Measurements from ENCODE around the gene CPVL. TPM values are rescaled to one million over a fixed set of nuclear protein-coding genes. Genes with fewer than 3 reads are reported as not detected.
"Not testable (repeated sequence)": the region's sequence is repeated elsewhere in the genome, so short reads cannot be mapped to it uniquely, and the experiment has no call there.

Gene CPVL
- total RNA-seq, 2 donors from 2014 or later: 4.7 to 48.3 TPM

DNA sequence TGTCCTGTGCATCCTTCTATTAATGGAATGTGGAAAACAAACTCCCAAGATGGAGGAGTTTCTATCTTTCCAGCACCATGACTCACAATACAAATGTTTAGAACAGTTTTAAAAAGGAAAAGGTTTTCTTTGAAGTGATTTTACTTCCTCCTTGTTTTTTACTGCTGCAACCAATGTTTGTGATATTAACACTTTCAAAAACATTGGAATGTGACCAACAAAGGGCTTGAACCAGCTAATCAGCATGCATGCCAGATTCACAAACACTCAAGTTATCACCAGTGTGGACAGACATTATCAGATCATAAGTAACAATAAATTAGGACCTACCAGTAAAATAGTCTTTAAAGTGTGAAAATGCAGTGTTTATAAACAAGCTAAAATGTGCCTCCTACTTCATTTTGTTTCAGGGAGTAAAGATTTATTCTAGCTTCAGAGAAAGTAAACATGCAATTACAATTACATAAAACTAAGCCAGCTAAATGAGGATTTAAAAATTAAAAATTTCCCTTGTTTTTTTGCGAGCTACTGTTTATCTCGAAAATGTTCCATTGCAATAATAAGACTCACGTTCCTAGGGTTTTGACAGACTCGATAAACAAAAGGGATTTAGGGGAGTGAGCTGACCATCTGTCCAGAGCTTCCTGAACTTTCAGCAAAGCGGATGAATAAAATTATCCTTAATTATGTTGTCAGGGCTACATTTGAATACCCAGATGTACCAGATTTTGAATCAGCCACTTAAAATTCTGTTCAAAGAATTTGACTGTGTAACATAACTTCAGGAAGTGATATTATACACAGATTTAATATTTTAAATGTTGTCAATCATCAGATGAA lies 29.8 kb downstream of the CPVL start:
- TF ChIP-seq POLR2A (IDR thresholded peaks at IDR 0.05) (no peak), POLR2AphosphoS5 (IDR thresholded peaks at IDR 0.05) (no peak)
- TF ChIP-seq, protein P1, sequence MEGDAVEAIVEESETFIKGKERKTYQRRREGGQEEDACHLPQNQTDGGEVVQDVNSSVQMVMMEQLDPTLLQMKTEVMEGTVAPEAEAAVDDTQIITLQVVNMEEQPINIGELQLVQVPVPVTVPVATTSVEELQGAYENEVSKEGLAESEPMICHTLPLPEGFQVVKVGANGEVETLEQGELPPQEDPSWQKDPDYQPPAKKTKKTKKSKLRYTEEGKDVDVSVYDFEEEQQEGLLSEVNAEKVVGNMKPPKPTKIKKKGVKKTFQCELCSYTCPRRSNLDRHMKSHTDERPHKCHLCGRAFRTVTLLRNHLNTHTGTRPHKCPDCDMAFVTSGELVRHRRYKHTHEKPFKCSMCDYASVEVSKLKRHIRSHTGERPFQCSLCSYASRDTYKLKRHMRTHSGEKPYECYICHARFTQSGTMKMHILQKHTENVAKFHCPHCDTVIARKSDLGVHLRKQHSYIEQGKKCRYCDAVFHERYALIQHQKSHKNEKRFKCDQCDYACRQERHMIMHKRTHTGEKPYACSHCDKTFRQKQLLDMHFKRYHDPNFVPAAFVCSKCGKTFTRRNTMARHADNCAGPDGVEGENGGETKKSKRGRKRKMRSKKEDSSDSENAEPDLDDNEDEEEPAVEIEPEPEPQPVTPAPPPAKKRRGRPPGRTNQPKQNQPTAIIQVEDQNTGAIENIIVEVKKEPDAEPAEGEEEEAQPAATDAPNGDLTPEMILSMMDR (IDR thresholded peaks at IDR 0.05): no peak
- no peaks in the 10 kb centered on the region for H3K9me3 ChIP-seq
- H3K36me3 ChIP-seq: no peaks in the 10 kb centered on the region
- WGBS: 41% methylated on average over 5 of the region's 5 CpGs
- intact Hi-C loops (cut with DNase I): no loop called here
- H3K27ac ChIP-seq: no peak overlapping the region
- no peak for DNase-seq (ENCODE audit: low spot score)
- no peaks in the 10 kb centered on the region for H3K27me3 ChIP-seq (replicated peaks; ENCODE audit: insufficient read depth)
- no peak overlapping the region for H3K4me3 ChIP-seq
- no peaks in the 10 kb centered on the region for H3K4me1 ChIP-seq (replicated peaks)

DNA sequence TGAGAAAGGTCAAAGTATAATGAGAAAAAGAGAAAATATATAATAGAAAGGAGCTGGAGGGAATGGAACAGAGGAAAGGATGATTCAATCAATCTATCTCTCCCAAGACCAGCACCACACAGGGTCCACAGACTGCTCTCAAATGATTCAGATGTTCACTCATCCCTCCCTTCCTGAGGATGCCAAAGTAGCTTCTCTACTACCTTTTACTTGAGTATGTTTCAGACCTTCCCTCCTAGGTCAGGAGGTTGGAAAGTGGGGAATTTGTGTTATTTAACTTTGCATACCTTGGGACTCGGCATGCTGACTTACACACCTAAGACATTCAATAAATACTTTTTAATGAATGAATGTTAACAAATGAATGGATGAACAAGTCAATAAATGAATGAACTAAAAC lies 30.6 kb downstream of the CPVL start:
- no peak overlapping the region for H3K27ac ChIP-seq
- 70% methylated on average over 1 of the region's 1 CpG for WGBS
- H3K4me3 ChIP-seq: no peak overlapping the region
- H3K27me3 ChIP-seq (replicated peaks; ENCODE audit: insufficient read depth): no peaks in the 10 kb centered on the region
- H3K36me3 ChIP-seq: no peaks in the 10 kb centered on the region
- no peak for DNase-seq (ENCODE audit: low spot score)
- intact Hi-C loops (cut with DNase I): no loop called here
- H3K9me3 ChIP-seq: no peaks in the 10 kb centered on the region
- H3K4me1 ChIP-seq (replicated peaks): no peaks in the 10 kb centered on the region
- TF ChIP-seq, protein P1 (IDR thresholded peaks at IDR 0.05): no peak
- TF ChIP-seq POLR2A (IDR thresholded peaks at IDR 0.05) (no peak), POLR2AphosphoS5 (IDR thresholded peaks at IDR 0.05) (no peak)

GRCh38 chr7:29115130-29115687 lies 31.1 kb downstream of the CPVL start:
- WGBS: 70% methylated on average over 2 of the region's 2 CpGs
- H3K4me1 ChIP-seq (replicated peaks): no peaks in the 10 kb centered on the region
- H3K27ac ChIP-seq: no peak overlapping the region
- no peaks in the 10 kb centered on the region for H3K9me3 ChIP-seq
- intact Hi-C loops (cut with DNase I): no loop called here
- H3K27me3 ChIP-seq (replicated peaks; ENCODE audit: insufficient read depth): no peaks in the 10 kb centered on the region
- no peak for DNase-seq (ENCODE audit: low spot score)
- H3K36me3 ChIP-seq: no peaks in the 10 kb centered on the region
- no peak overlapping the region for H3K4me3 ChIP-seq
- TF ChIP-seq, protein P1 (IDR thresholded peaks at IDR 0.05): no peak
- TF ChIP-seq POLR2AphosphoS5 (IDR thresholded peaks at IDR 0.05) (no peak), POLR2A (IDR thresholded peaks at IDR 0.05) (no peak)

GRCh38 chr7:29114266-29114665 lies 32.1 kb downstream of the CPVL start:
- H3K36me3 ChIP-seq; H3K4me3 ChIP-seq; DNase-seq (ENCODE audit: low spot score); intact Hi-C loops (cut with DNase I); H3K27ac ChIP-seq; H3K27me3 ChIP-seq (replicated peaks; ENCODE audit: insufficient read depth); H3K4me1 ChIP-seq (replicated peaks); H3K9me3 ChIP-seq: not testable (repeated sequence)
- 84% methylated on average over 2 of the region's 2 CpGs for WGBS

DNA sequence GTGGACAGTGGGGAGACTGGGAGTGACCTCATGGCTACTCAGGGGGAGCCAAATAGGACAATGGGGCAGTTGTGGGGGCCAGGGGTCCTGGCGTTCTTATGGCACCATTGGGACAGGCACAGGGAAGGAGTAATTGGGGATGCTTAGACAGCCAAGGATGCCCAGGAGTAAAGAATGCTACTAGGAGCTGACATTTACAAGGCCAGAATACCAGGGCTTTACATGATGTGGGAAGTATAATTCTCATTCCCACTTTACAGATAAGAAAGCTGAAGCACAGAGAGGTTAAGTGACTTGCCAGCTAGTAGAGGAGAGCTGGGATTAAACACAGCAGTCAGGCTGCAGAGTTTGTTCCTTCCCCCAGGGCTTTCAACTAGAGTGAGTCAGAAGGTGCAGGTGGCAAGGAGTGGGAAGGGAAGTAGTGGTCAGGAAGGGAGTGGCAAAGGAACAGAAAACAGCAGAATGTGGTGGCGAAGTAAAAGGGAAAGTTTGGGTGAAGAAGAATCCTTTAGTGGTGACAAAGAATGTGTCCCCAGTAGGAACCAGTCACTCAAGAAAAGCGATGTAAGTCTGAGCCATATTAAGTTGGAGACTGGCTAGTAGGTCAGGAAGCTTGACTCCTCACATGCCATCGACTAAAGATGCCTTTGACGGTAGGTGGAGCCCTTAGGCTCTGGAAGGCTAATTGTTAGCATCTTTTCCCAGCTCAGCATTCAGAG lies 32.8 kb downstream of the CPVL start:
- intact Hi-C loops (cut with DNase I): no loop called here
- Histone ChIP-seq H3K27ac (no peak overlapping the region), H3K9me3 (no peaks in the 10 kb centered on the region), H3K36me3 (no peaks in the 10 kb centered on the region), H3K4me3 (no peak overlapping the region), H3K27me3 (replicated peaks; ENCODE audit: insufficient read depth) (no peaks in the 10 kb centered on the region), H3K4me1 (replicated peaks) (no peaks in the 10 kb centered on the region)
- 52% methylated on average over 5 of the region's 5 CpGs for WGBS
- no peak for TF ChIP-seq POLR2A (IDR thresholded peaks at IDR 0.05)
- TF ChIP-seq POLR2AphosphoS5 (IDR thresholded peaks at IDR 0.05): no peak
- TF ChIP-seq, protein P1 (IDR thresholded peaks at IDR 0.05): peak in 2 of 4 experiments; percentile 12 to 38
- DNase-seq (ENCODE audit: low spot score): no peak

All from prostate gland (tissue), 2 donors.